Trophoblast cell (in vitro differentiated cells and primary cell): Measurements from ENCODE around the gene KIF1A.

Source experiments
- DNase-seq, 2 donors: peaks; one replicate each; pipeline ENCODE4 v3.0.0-alpha.2; 2016
- H2AFZ ChIP-seq: 2 replicates; pipeline ENCODE4 v1.6.1; 2013; ENCODE audit warnings: low read length, moderate library complexity, mild to moderate bottlenecking; ENCODE audit not compliant: insufficient read depth, poor library complexity
- H2AK5ac ChIP-seq: 2 replicates; pipeline ENCODE4 v1.6.1; 2013; ENCODE audit warnings: mild to moderate bottlenecking, low read length
- H2BK120ac ChIP-seq: 2 replicates; pipeline ENCODE4 v1.6.1; 2013; ENCODE audit warnings: low read length, mild to moderate bottlenecking, moderate library complexity; ENCODE audit not compliant: insufficient read depth, poor library complexity
- H2BK12ac ChIP-seq: 2 replicates; pipeline ENCODE4 v1.6.1; 2013; ENCODE audit warnings: mild to moderate bottlenecking, low read length, moderate library complexity
- H2BK5ac ChIP-seq: 2 replicates; pipeline ENCODE4 v1.6.1; 2013; ENCODE audit warnings: low read length, low read depth, moderate library complexity, mild to moderate bottlenecking; ENCODE audit not compliant: poor library complexity
- H3K14ac ChIP-seq: 2 replicates; pipeline ENCODE4 v1.6.1; 2013; ENCODE audit warnings: mild to moderate bottlenecking, low read length
- H3K18ac ChIP-seq: 2 replicates; pipeline ENCODE4 v1.6.1; 2013; ENCODE audit warnings: mild to moderate bottlenecking, low read length
- H3K23ac ChIP-seq: 2 replicates; pipeline ENCODE4 v1.6.1; 2013; ENCODE audit warnings: low read length
- H3K27ac ChIP-seq: 2 replicates; pipeline ENCODE4 v1.5.1; 2013; ENCODE audit warnings: low read depth, mild to moderate bottlenecking, inconsistent platforms, low read length, moderate library complexity
- H3K27me3 ChIP-seq: 2 replicates; pipeline ENCODE4 v1.6.1; 2013; ENCODE audit warnings: inconsistent platforms, mild to moderate bottlenecking, low read length, moderate library complexity; ENCODE audit not compliant: insufficient read depth
- H3K36me3 ChIP-seq, 2 experiments: 1 replicate in 1 of 2; 2 replicates in 1 of 2; pipeline ENCODE4 v1.6.1; 2013; ENCODE audit warnings: low read length in 2 of 2, mild to moderate bottlenecking in 2 of 2, moderate library complexity in 1 of 2; ENCODE audit not compliant: insufficient read depth in 2 of 2, control insufficient read depth in 1 of 2
- H3K4ac ChIP-seq: 2 replicates; pipeline ENCODE4 v1.6.1; 2013; ENCODE audit warnings: low read depth, mild to moderate bottlenecking, low read length, moderate library complexity
- H3K4me1 ChIP-seq, 2 experiments: 1 replicate in 1 of 2; 2 replicates in 1 of 2; pipeline ENCODE4 v1.6.1; 2013; ENCODE audit warnings: low read length in 2 of 2, mild to moderate bottlenecking in 2 of 2, moderate library complexity in 1 of 2; ENCODE audit not compliant: insufficient read depth in 2 of 2, control insufficient read depth in 1 of 2
- H3K4me2 ChIP-seq: 2 replicates; pipeline ENCODE4 v1.6.1; 2013; ENCODE audit warnings: inconsistent platforms, mild to moderate bottlenecking, low read length, moderate library complexity
- H3K4me3 ChIP-seq: 2 replicates; pipeline ENCODE4 v1.5.1; 2013; ENCODE audit warnings: mild to moderate bottlenecking, low read depth, low read length, inconsistent platforms
- H3K79me1 ChIP-seq: one replicate; pipeline ENCODE4 v1.6.1; 2013; ENCODE audit warnings: low read length
- H3K79me2 ChIP-seq: 2 replicates; pipeline ENCODE4 v1.6.1; 2013; ENCODE audit warnings: low read length, mild to moderate bottlenecking; ENCODE audit not compliant: control insufficient read depth, insufficient read depth, poor library complexity
- H3K9ac ChIP-seq: 2 replicates; pipeline ENCODE4 v1.6.1; 2013; ENCODE audit warnings: mild to moderate bottlenecking, low read length
- H3K9me3 ChIP-seq: 2 replicates; pipeline ENCODE4 v1.6.1; 2013; ENCODE audit warnings: low read depth, mild to moderate bottlenecking, control low read depth, inconsistent platforms, low read length; ENCODE audit not compliant: insufficient read depth
- H4K12ac ChIP-seq: 2 replicates; pipeline ENCODE4 v1.6.1; 2013; ENCODE audit warnings: low read depth, mild to moderate bottlenecking, low read length, moderate library complexity
- H4K8ac ChIP-seq: 2 replicates; pipeline ENCODE4 v1.6.1; 2013; ENCODE audit warnings: low read depth, mild to moderate bottlenecking, low read length, moderate library complexity
- H4K91ac ChIP-seq: one replicate; pipeline ENCODE4 v1.6.1; 2013; ENCODE audit warnings: low read depth, mild to moderate bottlenecking, low read length, moderate library complexity
- WGBS: extraction: QIAGEN DNeasy Blood & Tissue Kit; methylation state at CpG from one replicate; pipeline ENCODE4 v1.1.7; 2013; ENCODE audit warnings: missing lambda C conversion rate; ENCODE audit not compliant: insufficient read length, insufficient coverage; ENCODE audit errors: extremely low coverage; 5-methylcytosine and 5-hydroxymethylcytosine counted together

Gene KIF1A

DNA sequence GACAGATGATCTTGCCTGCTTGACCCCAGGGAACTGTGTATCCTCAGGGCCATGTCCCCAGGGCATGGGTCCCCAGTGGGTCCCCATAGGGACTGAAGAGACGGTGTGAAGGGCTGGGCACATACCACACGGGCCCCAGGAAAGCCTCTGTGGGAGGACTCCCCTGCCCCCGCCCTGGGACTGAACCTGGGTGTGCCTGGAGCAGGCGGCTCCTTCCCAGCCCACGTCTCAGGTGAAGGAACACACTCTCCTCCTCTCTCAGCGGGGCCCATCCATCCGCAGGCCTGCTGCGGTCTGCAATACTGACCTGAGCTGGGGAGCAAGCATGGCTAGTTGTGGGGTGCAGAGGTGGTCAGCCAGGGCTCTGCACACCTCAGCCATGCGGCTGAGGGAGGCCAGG is 45.2 kb downstream of the KIF1A start:
- DNase-seq = no peak
- Histone ChIP-seq H4K12ac (no peak overlapping the region), H3K9ac (no peak overlapping the region), H4K8ac (no peak overlapping the region), H3K9me3 (no peaks in the 10 kb centered on the region), H3K23ac (no peak overlapping the region), H3K27me3 (no peaks in the 10 kb centered on the region), H2BK12ac (no peak overlapping the region), H2AK5ac (no peak overlapping the region), H3K4ac (no peak overlapping the region), H3K14ac (no peak overlapping the region), H3K36me3 (no peaks in the 10 kb centered on the region), H3K79me1 (no peaks in the 10 kb centered on the region), H4K91ac (no peak overlapping the region), H2BK120ac (no peak overlapping the region), H2AFZ (no peak overlapping the region), H3K4me2 (no peak overlapping the region), H3K18ac (no peak overlapping the region), H3K4me3 (no peak overlapping the region), H3K79me2 (no peaks in the 10 kb centered on the region), H3K27ac (no peak overlapping the region), H2BK5ac (no peak overlapping the region), H3K4me1 (no peaks in the 10 kb centered on the region)
- WGBS = no CpG with 5 or more reads among the region's 9 CpGs

DNA sequence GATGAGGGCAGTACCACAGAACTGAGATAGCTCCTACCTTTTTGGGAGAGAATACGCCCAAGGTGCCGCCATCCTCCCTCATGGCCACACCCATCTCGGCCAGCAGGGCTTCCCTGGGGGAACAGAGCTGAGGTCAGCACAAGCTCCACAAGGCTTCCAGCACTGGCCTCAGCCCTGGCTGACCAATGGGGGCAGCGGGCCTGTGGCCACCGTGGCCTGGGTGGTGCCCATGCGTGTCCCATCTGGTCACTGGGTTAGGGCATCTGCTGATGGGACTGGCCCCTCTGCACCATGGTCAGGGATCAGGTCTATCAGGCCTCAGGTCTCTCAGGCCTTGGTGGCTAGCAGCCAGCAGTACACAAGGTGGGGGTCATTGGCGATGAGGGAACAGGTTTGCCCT is 50.9 kb downstream of the KIF1A start:
- H3K36me3 ChIP-seq = no peaks in the 10 kb centered on the region
- no peak overlapping the region for H3K18ac ChIP-seq
- H3K27me3 ChIP-seq = no peaks in the 10 kb centered on the region
- peaks cover 1% of the 10 kb centered on the region for H3K9me3 ChIP-seq
- no peaks in the 10 kb centered on the region for H3K79me1 ChIP-seq
- H3K4me3 ChIP-seq = no peak overlapping the region
- no peaks in the 10 kb centered on the region for H3K79me2 ChIP-seq
- WGBS = no CpG with 5 or more reads among the region's 7 CpGs
- no peak overlapping the region for H3K23ac ChIP-seq
- no peak for DNase-seq
- no peak overlapping the region for H4K8ac ChIP-seq
- H2BK5ac ChIP-seq = no peak overlapping the region
- no peak overlapping the region for H3K4me2 ChIP-seq
- no peak overlapping the region for H2AFZ ChIP-seq
- H3K4ac ChIP-seq = no peak overlapping the region
- H2AK5ac ChIP-seq = no peak overlapping the region
- no peak overlapping the region for H4K12ac ChIP-seq
- no peaks in the 10 kb centered on the region for H3K4me1 ChIP-seq
- no peak overlapping the region for H3K9ac ChIP-seq
- no peak overlapping the region for H2BK120ac ChIP-seq
- H4K91ac ChIP-seq = no peak overlapping the region
- H3K27ac ChIP-seq = no peak overlapping the region
- H3K14ac ChIP-seq = no peak overlapping the region
- H2BK12ac ChIP-seq = no peak overlapping the region

DNA sequence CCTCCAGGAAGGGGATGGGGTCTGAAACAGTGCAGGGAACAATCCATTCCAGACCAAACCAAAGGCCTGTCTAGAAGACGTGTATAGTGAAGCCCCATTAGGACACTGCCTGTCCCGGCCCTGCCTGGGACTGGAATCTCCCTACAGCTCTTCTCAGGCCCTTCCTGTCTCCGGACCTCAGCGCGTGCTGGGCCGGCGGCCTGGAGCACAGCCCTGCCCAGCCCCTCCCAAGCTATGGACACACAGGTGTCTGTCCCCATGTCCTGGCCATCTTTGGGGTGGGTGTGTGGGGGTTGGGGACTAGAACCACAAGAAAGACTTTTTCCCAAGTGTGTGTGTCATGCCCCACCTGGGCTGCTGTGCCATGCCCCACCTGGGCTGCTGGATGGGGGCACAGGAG is 51.8 kb downstream of the KIF1A start:
- Histone ChIP-seq H2AK5ac (no peak overlapping the region), H3K27me3 (no peaks in the 10 kb centered on the region), H3K4me2 (no peak overlapping the region), H2BK120ac (no peak overlapping the region), H2AFZ (no peak overlapping the region), H3K9me3 (peaks cover 2% of the 10 kb centered on the region), H4K8ac (no peak overlapping the region), H3K79me1 (no peaks in the 10 kb centered on the region), H3K18ac (no peak overlapping the region), H3K14ac (no peak overlapping the region), H3K27ac (no peak overlapping the region), H3K4me1 (no peaks in the 10 kb centered on the region), H2BK5ac (no peak overlapping the region), H3K36me3 (no peaks in the 10 kb centered on the region), H4K91ac (no peak overlapping the region), H4K12ac (no peak overlapping the region), H3K23ac (no peak overlapping the region), H3K4me3 (no peak overlapping the region), H3K9ac (no peak overlapping the region), H3K4ac (no peak overlapping the region), H2BK12ac (no peak overlapping the region), H3K79me2 (no peaks in the 10 kb centered on the region)
- no peak for DNase-seq
- WGBS = no CpG with 5 or more reads among the region's 7 CpGs

DNA sequence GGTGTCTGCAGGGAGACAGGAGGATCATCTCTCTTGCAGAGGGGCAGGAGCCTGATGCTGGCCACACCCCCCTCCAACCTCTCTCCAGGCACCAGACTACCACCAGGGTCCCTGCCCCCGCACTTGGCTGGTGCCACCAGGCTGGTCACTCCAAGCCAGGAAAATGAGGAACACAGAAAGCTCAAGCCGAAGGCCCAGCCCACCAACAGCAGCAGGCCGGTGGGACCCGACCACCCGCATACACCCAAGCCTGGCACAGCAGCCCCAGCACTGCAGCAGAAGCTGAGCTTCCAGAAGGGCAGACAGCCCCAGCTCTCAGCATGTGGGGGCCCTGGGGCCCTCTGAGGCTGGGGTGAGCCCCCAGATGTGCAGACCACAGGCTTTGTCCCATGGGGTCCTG is 52.7 kb downstream of the KIF1A start:
- H2AFZ ChIP-seq = no peak overlapping the region
- H4K8ac ChIP-seq = no peak overlapping the region
- peaks cover 2% of the 10 kb centered on the region for H3K9me3 ChIP-seq
- no peak overlapping the region for H2BK120ac ChIP-seq
- H3K4ac ChIP-seq = no peak overlapping the region
- no peak overlapping the region for H4K91ac ChIP-seq
- H3K4me3 ChIP-seq = no peak overlapping the region
- no peak overlapping the region for H3K14ac ChIP-seq
- H3K9ac ChIP-seq = no peak overlapping the region
- no peaks in the 10 kb centered on the region for H3K79me1 ChIP-seq
- no peaks in the 10 kb centered on the region for H3K36me3 ChIP-seq
- no peaks in the 10 kb centered on the region for H3K27me3 ChIP-seq
- WGBS = no CpG with 5 or more reads among the region's 5 CpGs
- no peak overlapping the region for H2BK5ac ChIP-seq
- H3K4me1 ChIP-seq = no peaks in the 10 kb centered on the region
- H3K18ac ChIP-seq = no peak overlapping the region
- H2AK5ac ChIP-seq = no peak overlapping the region
- no peak overlapping the region for H4K12ac ChIP-seq
- H3K27ac ChIP-seq = no peak overlapping the region
- no peak overlapping the region for H2BK12ac ChIP-seq
- no peak overlapping the region for H3K4me2 ChIP-seq
- no peak for DNase-seq
- H3K79me2 ChIP-seq = no peaks in the 10 kb centered on the region
- no peak overlapping the region for H3K23ac ChIP-seq
